Activated naive CD8-positive, alpha-beta T cell treated with anti-CD3 and anti-CD28 coated beads, Interleukin-2, amount 50 U/mL, for 24 hours (primary cell): ENCODE results near the gene RAPGEF2.

ENCODE experiments used
- ATAC-seq: fragments of 150-1000 bp; cut with Tn5 transposase; one replicate; pipeline ENCODE4 v1.10.0; 2021
- DNase-seq: peaks from one replicate; pipeline ENCODE4 v3.0.0; 2021
- H3K27ac Mint-ChIP-seq: one replicate; pipeline ENCODE4 v1.8.0; 2021; ENCODE audit warnings: mild to moderate bottlenecking, mixed read lengths
- H3K27me3 Mint-ChIP-seq: one replicate; pipeline ENCODE4 v1.8.0; 2021; ENCODE audit warnings: mixed read lengths
- H3K36me3 Mint-ChIP-seq: one replicate; pipeline ENCODE4 v1.8.0; 2021; ENCODE audit warnings: low read depth, mixed read lengths
- H3K4me1 Mint-ChIP-seq: one replicate; pipeline ENCODE4 v1.8.0; 2021; ENCODE audit warnings: mixed read lengths
- H3K4me3 Mint-ChIP-seq: one replicate; pipeline ENCODE4 v1.8.0; 2021; ENCODE audit warnings: mild to moderate bottlenecking, moderate library complexity, mixed read lengths
- H3K9me3 Mint-ChIP-seq: one replicate; pipeline ENCODE4 v1.8.0; 2021; ENCODE audit warnings: mixed read lengths

RAPGEF2 gene

DNA sequence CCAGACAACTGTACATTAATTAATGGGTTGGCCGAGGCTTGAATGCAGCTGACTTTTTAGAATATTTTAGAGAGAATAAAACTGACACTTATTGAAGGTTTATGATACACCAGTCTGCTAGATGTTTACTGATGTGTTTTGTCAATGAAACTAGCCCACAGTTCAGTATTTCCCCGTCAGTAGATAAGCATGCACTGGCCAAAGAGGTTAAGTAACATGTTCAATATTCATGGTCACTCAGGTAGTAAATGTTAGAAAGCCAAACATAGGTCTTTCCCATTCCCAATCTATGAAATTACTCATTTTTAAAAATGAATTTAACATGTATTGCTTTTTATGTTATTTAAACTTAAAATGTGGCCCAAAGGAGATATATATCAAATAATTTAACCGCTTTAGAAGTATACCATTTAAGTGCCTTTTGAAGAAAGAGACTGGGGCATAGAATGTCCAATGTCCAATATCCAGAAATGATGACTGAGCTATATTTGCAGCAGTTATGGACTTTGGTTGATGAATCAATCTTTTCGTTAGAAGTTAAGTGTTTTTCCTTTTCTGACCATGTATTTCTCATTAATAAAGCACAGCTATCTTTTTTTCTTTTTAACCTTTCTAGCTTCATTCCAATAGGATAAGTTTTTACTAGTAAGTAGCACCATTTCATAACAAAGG, 156.1 kb downstream of the RAPGEF2 start:
- ATAC-seq (no peak), DNase-seq (no peak)
- H3K27ac Mint-ChIP-seq: no peak overlapping the region
- no peaks in the 10 kb centered on the region for H3K9me3 Mint-ChIP-seq
- peaks cover 6% of the 10 kb centered on the region for H3K36me3 Mint-ChIP-seq
- H3K4me3 Mint-ChIP-seq: no peak overlapping the region
- no peaks in the 10 kb centered on the region for H3K27me3 Mint-ChIP-seq
- no peaks in the 10 kb centered on the region for H3K4me1 Mint-ChIP-seq

DNA sequence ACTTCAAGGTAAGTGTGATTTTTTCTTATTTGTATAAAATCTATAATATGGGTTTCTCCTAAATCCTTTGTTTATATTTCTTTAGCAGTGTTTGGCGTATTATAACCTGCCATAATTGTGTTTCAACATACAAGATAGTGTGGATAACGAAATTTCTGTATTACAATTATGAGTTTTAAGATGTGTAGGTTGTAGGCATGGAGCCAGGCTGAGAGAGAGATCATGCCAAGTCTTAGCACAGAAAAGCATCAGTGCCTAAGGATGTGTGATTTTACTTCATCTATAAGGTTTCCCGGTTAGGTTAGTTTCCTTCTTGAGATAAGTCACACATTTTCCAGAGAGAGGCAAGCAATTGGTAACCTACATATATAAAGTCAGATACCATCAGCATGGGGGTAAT, 161.2 kb downstream of the RAPGEF2 start:
- H3K4me3 Mint-ChIP-seq: no peak overlapping the region
- no peaks in the 10 kb centered on the region for H3K27me3 Mint-ChIP-seq
- no peaks in the 10 kb centered on the region for H3K9me3 Mint-ChIP-seq
- no peaks in the 10 kb centered on the region for H3K4me1 Mint-ChIP-seq
- no peak for ATAC-seq
- peaks cover 5% of the 10 kb centered on the region for H3K36me3 Mint-ChIP-seq
- no peak for DNase-seq
- no peak overlapping the region for H3K27ac Mint-ChIP-seq

DNA sequence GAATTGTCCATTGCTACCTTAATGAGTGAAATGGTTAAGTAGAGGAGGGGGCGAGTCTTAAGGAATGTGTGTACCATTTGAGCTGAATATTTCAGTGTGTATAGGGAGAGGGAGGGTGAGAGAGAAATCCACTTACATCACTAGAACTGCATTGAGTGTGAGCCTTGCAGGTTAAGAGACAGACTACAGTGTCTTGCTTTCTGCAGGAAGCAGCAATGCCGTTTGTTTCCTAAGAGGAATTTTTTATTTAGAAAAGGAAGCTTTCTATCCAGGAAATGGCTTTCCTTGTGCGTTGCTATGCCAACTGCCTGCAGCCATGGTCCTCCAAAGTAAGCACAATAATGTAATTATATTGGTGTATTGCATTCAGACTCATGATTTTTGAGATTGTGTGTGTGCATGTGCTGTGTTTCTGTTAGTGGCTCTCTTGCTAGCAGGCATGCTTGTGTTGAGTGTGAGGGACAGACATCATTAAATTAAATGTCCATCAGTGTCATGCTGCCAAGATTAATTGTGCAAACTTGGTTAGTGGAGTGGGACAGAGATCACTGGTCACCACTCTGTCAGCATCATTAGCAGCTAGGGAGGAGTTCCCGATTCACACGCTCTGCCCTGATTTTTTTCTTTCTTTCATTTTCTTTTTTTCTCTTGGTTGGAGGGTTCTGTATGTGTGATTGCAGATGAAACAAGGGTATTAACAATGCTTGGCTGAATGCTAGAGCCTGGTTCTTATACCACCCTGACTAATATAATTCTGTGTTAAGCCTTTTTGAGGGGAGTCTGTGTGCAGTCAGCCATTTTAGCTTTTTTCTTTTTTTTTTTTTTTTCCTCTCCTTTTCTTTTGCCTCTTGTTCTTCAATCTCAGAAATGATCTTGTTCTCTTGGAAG, 164.3 kb downstream of the RAPGEF2 start:
- peaks cover 3% of the 10 kb centered on the region for H3K4me1 Mint-ChIP-seq
- H3K27me3 Mint-ChIP-seq: no peaks in the 10 kb centered on the region
- no peak overlapping the region for H3K27ac Mint-ChIP-seq
- ATAC-seq: no peak
- no peak overlapping the region for H3K4me3 Mint-ChIP-seq
- peaks cover 5% of the 10 kb centered on the region for H3K36me3 Mint-ChIP-seq
- no peak for DNase-seq
- H3K9me3 Mint-ChIP-seq: no peaks in the 10 kb centered on the region

DNA sequence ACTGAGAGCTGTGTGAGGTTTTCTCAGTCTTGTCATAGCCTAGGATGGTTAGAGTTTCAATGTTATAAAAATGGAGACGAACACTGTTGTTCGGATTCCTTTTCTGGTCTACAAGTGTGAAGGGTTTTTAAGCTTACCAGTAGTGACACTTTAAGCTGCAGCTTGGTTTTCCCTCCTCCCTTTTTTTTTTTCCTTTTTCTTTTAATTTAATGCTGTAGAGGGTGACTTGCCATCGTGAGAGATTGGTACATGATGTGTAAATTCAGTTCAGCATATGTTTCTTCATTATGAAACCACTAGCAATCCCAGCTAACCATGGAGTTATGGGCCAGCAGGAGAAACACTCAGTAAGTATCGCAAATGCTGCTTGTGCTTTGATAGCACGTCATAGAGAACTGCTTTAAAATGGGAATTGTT, 165.0 kb downstream of the RAPGEF2 start:
- Mint-ChIP-seq H3K27me3 (no peaks in the 10 kb centered on the region), H3K9me3 (no peaks in the 10 kb centered on the region), H3K36me3 (peaks cover 5% of the 10 kb centered on the region), H3K4me3 (no peak overlapping the region), H3K4me1 (peaks cover 7% of the 10 kb centered on the region), H3K27ac (no peak overlapping the region)
- no peak for ATAC-seq
- DNase-seq: no peak

DNA sequence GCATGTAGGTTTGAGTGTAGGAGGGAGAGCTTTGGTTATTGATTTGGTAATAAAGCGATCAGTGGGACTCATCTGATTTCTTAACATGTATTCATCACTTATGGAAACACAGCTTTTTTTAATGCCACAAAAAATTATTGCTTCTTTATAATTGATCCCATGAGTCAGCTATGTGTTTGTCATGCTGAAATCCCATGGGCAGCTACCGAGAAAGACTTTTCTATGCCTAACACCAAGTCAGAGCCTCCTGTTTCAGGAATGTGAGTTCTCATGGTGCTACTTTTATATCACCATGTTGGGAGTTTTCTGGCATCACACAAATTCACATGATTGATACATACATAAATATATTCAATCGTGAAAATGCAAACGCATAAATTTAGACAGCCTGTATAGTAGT, 165.7 kb downstream of the RAPGEF2 start:
- H3K27me3 Mint-ChIP-seq: no peaks in the 10 kb centered on the region
- H3K36me3 Mint-ChIP-seq: peaks cover 5% of the 10 kb centered on the region
- peaks cover 7% of the 10 kb centered on the region for H3K4me1 Mint-ChIP-seq
- no peak overlapping the region for H3K27ac Mint-ChIP-seq
- no peak for ATAC-seq
- no peaks in the 10 kb centered on the region for H3K9me3 Mint-ChIP-seq
- no peak overlapping the region for H3K4me3 Mint-ChIP-seq
- no peak for DNase-seq

DNA sequence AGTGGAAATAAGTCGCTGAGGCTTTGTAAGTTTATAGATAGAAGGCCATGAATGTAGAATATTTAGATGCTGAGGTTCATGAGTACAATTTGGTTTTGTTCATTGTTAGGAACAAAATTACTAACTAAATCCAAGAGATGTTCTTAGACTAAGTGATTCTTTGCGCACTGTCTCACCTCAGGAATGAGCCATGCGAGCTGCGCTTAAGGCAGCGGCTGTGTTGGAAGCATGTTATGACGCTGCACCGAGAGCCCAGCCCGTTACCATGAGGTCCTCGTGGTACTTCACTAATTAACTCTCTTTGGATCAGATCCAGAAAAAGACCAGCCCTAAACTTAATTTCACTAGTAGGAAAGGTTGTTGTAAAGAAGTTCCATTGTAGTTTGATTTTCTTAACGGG, 166.2 kb downstream of the RAPGEF2 start:
- peaks cover 7% of the 10 kb centered on the region for H3K4me1 Mint-ChIP-seq
- no peak for DNase-seq
- H3K4me3 Mint-ChIP-seq: no peak overlapping the region
- H3K36me3 Mint-ChIP-seq: peaks cover 5% of the 10 kb centered on the region
- H3K27ac Mint-ChIP-seq: no peak overlapping the region
- H3K9me3 Mint-ChIP-seq: no peaks in the 10 kb centered on the region
- H3K27me3 Mint-ChIP-seq: no peaks in the 10 kb centered on the region
- ATAC-seq: no peak

DNA sequence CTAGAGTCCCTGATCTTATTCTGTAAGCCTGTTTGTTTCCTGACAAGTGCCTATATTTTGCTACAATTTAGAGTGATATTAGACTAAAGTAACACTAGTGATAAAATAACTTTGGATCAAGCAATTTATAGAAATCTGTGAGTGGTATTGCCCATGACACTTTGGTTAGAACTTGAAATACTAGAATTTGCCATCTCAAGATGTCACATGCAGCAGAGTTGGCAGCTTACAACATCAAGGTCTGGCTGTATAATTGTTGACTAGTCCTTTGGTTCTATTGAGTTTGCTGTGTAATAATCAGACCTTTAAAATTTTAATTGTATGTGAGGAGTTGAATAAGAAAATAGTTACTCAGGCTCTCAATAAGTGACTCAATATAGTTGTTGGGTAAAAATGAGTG, 167.1 kb downstream of the RAPGEF2 start:
- ATAC-seq (no peak), DNase-seq (no peak)
- Mint-ChIP-seq H3K36me3 (peaks cover 5% of the 10 kb centered on the region), H3K27ac (no peak overlapping the region), H3K4me1 (peaks cover 7% of the 10 kb centered on the region), H3K9me3 (no peaks in the 10 kb centered on the region), H3K4me3 (no peak overlapping the region), H3K27me3 (no peaks in the 10 kb centered on the region)

DNA sequence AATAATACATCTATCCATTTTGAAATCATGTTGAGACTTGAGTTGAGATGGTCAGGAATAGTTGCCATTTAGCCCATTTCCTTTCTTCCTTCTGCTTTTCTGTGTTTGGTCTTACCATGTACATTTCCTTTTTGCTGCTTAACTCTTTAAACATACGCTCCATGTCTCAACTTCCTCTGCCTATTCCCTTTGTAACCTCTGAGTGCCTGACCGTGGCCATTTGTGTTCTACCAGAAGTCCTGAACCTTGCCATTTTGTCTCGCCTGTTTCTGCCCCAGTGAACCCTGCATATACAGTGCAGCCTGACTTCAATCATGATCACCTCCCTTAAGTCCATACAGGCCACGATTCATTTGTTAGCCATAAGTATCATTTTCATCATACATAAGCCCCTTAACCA, 169.0 kb downstream of the RAPGEF2 start:
- Mint-ChIP-seq H3K27me3 (no peaks in the 10 kb centered on the region), H3K36me3 (no peaks in the 10 kb centered on the region), H3K4me3 (no peak overlapping the region), H3K4me1 (peaks cover 7% of the 10 kb centered on the region), H3K9me3 (no peaks in the 10 kb centered on the region), H3K27ac (no peak overlapping the region)
- ATAC-seq (no peak), DNase-seq (no peak)

DNA sequence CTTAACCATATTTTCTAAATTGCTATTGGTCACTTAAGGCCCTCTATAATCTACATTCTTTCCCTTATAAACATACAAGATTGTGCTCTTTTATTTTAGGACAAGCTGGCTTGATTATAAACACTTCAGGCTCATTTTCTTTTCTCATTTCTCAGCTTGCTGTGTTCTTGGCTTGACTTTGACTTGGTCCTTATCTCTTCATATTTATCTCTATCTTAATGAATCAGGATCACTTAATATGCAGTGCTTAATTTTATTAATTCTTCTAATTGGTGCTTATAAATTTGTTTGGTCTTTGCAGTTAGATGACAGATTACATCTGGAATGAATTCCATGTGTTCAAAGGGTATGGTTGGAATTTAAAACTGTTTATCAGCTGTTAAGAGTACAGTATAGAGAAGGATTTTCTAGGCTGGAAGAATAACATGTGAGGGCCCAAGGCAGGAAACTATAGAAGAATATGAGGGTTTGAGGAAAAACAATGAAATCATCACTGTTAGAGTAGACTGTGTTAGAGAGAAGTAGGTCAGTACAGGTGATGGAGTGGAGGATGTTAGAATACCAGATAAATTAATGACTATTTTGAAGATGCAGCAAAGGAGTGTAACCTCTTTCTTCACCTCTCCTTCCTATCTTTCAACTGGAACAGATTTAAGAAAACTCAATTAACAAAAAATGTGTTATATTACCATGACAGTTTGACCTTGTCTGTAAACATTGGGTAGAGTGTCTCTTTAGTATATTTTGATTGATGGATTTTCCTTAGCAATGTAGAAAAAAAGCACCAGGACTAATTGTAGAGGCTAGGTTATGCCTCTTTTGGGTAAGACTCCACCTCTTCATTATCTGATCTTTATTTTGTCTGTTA, 169.6 kb downstream of the RAPGEF2 start:
- Mint-ChIP-seq H3K36me3 (peaks cover 1% of the 10 kb centered on the region), H3K4me3 (no peak overlapping the region), H3K27ac (no peak overlapping the region), H3K4me1 (peaks cover 7% of the 10 kb centered on the region), H3K9me3 (no peaks in the 10 kb centered on the region), H3K27me3 (no peaks in the 10 kb centered on the region)
- DNase-seq (no peak), ATAC-seq (no peak)

DNA sequence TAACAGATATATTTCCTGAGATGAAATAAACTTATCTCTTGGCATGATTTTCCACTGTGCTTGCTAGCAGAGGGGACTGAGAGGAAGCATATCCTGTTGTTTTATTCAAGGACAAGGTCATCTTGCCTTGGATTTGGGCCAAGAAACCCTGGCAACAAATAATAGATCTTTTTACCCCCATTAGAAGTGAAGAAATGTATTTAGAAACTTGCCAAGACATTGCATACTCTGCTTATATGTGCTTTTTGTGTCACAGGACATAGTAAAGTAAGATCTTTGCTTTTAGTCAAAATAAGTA, 170.2 kb downstream of the RAPGEF2 start:
- H3K36me3 Mint-ChIP-seq: peaks cover 7% of the 10 kb centered on the region
- H3K27ac Mint-ChIP-seq: no peak overlapping the region
- no peak overlapping the region for H3K4me3 Mint-ChIP-seq
- DNase-seq: no peak
- no peaks in the 10 kb centered on the region for H3K9me3 Mint-ChIP-seq
- ATAC-seq: no peak
- no peaks in the 10 kb centered on the region for H3K27me3 Mint-ChIP-seq
- peaks cover 10% of the 10 kb centered on the region for H3K4me1 Mint-ChIP-seq

DNA sequence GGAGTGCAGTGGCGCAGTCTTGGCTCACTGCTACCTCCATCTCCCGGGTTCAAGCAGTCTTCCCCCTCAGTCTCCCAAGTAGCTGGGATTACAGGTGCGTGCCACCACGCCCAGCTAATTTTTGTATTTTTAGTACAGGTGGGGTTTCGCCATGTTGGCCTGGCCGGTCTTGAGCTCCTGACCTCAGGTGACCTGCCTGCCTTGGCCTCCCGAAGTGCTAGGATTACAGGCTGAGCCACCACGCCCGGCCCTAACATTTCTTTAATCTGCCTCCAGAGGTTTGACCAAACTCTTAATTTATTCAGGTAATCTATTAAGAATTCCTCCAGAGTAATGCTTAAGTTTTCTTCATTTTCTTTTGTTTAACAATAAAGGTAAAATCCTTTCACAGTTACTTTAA, 171.0 kb downstream of the RAPGEF2 start:
- no peaks in the 10 kb centered on the region for H3K9me3 Mint-ChIP-seq
- peaks cover 9% of the 10 kb centered on the region for H3K36me3 Mint-ChIP-seq
- DNase-seq (no peak), ATAC-seq (no peak)
- no peak overlapping the region for H3K27ac Mint-ChIP-seq
- peaks cover 11% of the 10 kb centered on the region for H3K4me1 Mint-ChIP-seq
- no peak overlapping the region for H3K4me3 Mint-ChIP-seq
- H3K27me3 Mint-ChIP-seq: no peaks in the 10 kb centered on the region

DNA sequence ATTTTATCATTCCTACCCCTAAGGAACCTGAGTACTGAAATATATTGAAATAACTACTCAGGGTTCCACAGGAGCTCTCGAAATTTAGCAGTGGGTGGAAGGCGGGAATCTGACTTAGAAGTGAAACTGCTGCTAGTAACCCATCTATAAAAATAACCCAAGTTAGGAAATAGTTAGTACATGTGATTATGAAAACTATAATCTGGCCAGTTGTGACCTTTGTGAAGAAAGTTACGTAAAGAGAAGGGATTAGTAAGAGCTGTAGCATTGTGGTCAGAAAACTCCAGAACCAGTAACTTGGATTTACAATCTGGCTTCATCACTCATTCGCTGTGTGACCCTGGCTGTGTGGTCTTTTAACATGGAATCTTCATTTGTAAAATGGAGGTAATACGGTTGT, 175.5 kb downstream of the RAPGEF2 start:
- Mint-ChIP-seq H3K36me3 (peaks cover 12% of the 10 kb centered on the region), H3K27ac (no peak overlapping the region), H3K27me3 (no peaks in the 10 kb centered on the region), H3K9me3 (no peaks in the 10 kb centered on the region), H3K4me1 (peaks cover 4% of the 10 kb centered on the region), H3K4me3 (no peak overlapping the region)
- no peak for DNase-seq
- ATAC-seq: no peak

DNA sequence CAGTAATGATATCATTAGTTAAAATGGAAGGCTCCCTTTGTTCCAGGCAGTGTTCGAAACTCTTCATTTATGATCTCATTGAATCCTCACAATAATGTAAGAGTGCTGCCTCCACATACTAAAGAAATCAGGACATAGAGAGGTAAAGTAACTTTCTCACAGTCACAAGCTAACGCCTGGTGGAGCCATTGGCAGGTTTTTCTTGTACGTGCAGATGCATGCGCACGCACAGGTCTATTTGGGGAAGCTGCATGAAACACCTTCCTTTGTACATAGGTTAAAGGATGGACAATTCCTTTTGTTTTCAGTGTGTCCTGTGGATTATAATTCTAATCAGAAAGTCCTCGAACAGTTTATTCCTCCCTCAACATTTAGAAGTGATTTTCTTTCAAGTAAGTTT, 176.2 kb downstream of the RAPGEF2 start:
- no peaks in the 10 kb centered on the region for H3K27me3 Mint-ChIP-seq
- H3K9me3 Mint-ChIP-seq: no peaks in the 10 kb centered on the region
- H3K27ac Mint-ChIP-seq: no peak overlapping the region
- DNase-seq (no peak), ATAC-seq (no peak)
- peaks cover 4% of the 10 kb centered on the region for H3K4me1 Mint-ChIP-seq
- H3K4me3 Mint-ChIP-seq: no peak overlapping the region
- peaks cover 12% of the 10 kb centered on the region for H3K36me3 Mint-ChIP-seq

DNA sequence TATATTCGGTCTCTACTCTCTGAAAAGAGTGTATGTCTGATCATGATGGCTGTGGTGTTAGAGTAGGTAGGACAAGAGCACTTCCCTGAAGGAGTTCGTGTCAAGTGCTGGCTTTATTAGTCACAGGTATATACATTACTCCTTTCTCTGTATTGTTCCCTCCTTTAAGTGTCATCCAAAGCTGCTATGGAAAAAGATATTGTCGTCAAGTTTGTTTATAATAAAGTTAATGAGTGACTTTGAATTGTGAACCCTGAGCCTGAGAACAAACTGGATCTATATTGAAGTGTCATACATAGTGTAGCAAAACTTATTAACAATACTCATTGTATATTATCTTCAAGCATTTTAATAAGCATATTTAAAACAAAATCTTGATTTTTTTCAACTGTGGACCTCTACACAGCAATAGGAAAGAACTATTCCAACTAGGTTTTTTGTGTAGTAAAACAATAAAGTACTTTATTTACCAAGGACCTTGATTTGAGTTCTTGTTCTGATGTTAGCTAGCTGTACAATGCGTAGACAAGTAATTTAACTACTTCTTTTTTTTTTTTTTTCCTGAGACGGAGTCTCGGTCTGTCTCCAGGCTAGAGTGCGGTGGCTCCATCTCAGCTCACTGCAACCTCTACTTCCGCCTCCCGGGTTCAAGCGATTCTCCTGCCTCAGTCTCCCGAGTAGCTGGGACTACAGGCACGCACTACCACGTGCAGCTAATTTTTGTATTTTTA, 177.7 kb downstream of the RAPGEF2 start:
- ATAC-seq (no peak), DNase-seq (no peak)
- Mint-ChIP-seq H3K27me3 (no peaks in the 10 kb centered on the region), H3K4me3 (no peak overlapping the region), H3K36me3 (peaks cover 12% of the 10 kb centered on the region), H3K27ac (no peak overlapping the region), H3K9me3 (no peaks in the 10 kb centered on the region), H3K4me1 (peaks cover 4% of the 10 kb centered on the region)
